Measurements from ENCODE around the gene LPP.

LPP gene

DNA sequence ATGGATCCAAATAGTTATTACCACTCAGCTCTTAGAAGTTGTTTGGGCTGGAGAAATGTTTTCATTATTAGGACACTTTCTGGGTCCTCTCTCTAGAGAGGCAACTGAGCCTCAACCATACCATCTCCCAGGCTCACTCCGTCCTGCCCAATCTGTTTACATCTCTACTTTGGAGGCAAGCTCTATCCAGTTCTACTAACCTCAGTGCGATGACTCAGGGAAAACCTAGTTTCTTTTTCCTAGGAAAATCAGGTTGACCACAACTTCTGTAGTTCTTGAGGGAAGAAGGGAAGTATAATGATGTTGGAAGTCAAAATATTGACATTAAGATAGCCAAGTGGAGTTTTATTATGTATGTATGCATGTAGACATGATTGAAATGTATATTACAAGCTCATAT is 40.4 kb downstream of the LPP start:
- H3K9ac ChIP-seq (ENCODE audit: low read length): no peak overlapping the region
- H2BK120ac ChIP-seq (ENCODE audit: low read depth, low read length): no peak overlapping the region
- no peak overlapping the region for H3K23ac ChIP-seq (ENCODE audit: low read length)
- H3K79me1 ChIP-seq (ENCODE audit: low read length): peaks cover 20% of the 10 kb centered on the region
- H3K27me3 ChIP-seq (ENCODE audit: insufficient read depth, low read length, poor library complexity): no peaks in the 10 kb centered on the region
- H3K4me1 ChIP-seq (ENCODE audit: control insufficient read depth, low read depth, low read length): peaks cover 11% of the 10 kb centered on the region
- no peaks in the 10 kb centered on the region for H3K36me3 ChIP-seq (ENCODE audit: control insufficient read depth, insufficient read depth, low read length)
- no peak overlapping the region for H2AK5ac ChIP-seq (ENCODE audit: low read length)
- no peak overlapping the region for H3K56ac ChIP-seq (ENCODE audit: low read length)
- no peak overlapping the region for H3K4me2 ChIP-seq (ENCODE audit: low read length)
- no peak overlapping the region for H2BK15ac ChIP-seq (replicated peaks; ENCODE audit: low read depth)
- H4K5ac ChIP-seq (ENCODE audit: low read length): no peak overlapping the region
- no peak for DNase-seq
- H4K8ac ChIP-seq (ENCODE audit: low read depth, low read length): no peak overlapping the region
- H3K79me2 ChIP-seq (ENCODE audit: control insufficient read depth, insufficient read depth, low read length): peaks cover 12% of the 10 kb centered on the region
- WGBS (ENCODE audit: extremely low coverage, insufficient coverage, low lambda C conversion rate): no CpG with 5 or more reads among the region's 2 CpGs
- no peak overlapping the region for H2BK5ac ChIP-seq (ENCODE audit: low read length)
- no peak overlapping the region for H3K4me3 ChIP-seq (ENCODE audit: low read length)
- no peak overlapping the region for H3K18ac ChIP-seq (ENCODE audit: low read length)
- no peak overlapping the region for H3K4ac ChIP-seq (ENCODE audit: low read depth, low read length)
- H3K27ac ChIP-seq (ENCODE audit: low read depth, low read length): no peak overlapping the region

DNA sequence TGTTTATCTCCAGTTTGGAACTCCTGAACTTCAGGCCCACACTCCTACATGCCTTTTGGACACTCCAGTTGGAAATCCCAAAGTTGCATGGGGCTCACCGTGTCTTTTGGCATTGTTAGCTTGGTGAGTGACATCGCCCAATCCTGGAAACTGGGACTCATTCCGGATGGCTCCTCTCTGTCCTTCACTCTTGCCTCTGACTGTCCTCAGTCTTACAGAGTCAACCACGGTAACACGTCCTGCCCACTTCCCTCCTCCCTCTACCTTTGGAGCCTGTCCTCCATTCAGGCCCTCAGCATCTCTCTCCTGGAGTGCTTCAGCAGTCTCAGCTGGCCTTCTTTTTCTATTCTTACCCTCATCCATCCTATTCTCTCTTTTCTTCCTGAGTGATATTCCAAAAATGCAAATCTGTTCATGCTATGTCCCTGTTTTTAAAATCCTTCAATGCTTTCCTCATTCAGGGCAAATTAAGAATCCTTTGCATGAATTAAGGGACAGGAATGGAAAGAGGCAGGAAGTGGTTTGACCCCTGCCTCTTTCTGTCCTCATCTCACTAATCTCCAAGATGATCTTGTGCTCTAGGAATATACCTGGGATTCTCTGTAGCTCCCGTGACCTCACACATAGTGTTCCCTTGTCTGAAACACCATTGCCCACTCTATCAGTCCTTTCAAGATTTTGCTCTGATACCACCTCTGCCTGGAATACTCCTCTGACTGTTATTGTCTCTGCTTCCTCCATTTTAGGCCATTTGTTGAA is 42.5 kb downstream of the LPP start:
- Histone ChIP-seq H3K4ac (ENCODE audit: low read depth, low read length) (no peak overlapping the region), H3K4me1 (ENCODE audit: control insufficient read depth, low read depth, low read length) (peaks cover 11% of the 10 kb centered on the region), H3K56ac (ENCODE audit: low read length) (no peak overlapping the region), H3K9ac (ENCODE audit: low read length) (no peak overlapping the region), H3K27me3 (ENCODE audit: insufficient read depth, low read length, poor library complexity) (no peaks in the 10 kb centered on the region), H2BK120ac (ENCODE audit: low read depth, low read length) (no peak overlapping the region), H3K27ac (ENCODE audit: low read depth, low read length) (no peak overlapping the region), H3K36me3 (ENCODE audit: control insufficient read depth, insufficient read depth, low read length) (no peaks in the 10 kb centered on the region), H3K4me3 (ENCODE audit: low read length) (no peak overlapping the region), H3K79me1 (ENCODE audit: low read length) (peaks cover 19% of the 10 kb centered on the region), H4K8ac (ENCODE audit: low read depth, low read length) (no peak overlapping the region), H3K79me2 (ENCODE audit: control insufficient read depth, insufficient read depth, low read length) (peaks cover 12% of the 10 kb centered on the region), H2AK5ac (ENCODE audit: low read length) (no peak overlapping the region), H2BK5ac (ENCODE audit: low read length) (no peak overlapping the region), H4K5ac (ENCODE audit: low read length) (no peak overlapping the region), H3K18ac (ENCODE audit: low read length) (no peak overlapping the region), H2BK15ac (replicated peaks; ENCODE audit: low read depth) (no peak overlapping the region), H3K4me2 (ENCODE audit: low read length) (no peak overlapping the region), H3K23ac (ENCODE audit: low read length) (no peak overlapping the region)
- no peak for DNase-seq
- WGBS (ENCODE audit: extremely low coverage, insufficient coverage, low lambda C conversion rate): no CpG with 5 or more reads among the region's 6 CpGs

DNA sequence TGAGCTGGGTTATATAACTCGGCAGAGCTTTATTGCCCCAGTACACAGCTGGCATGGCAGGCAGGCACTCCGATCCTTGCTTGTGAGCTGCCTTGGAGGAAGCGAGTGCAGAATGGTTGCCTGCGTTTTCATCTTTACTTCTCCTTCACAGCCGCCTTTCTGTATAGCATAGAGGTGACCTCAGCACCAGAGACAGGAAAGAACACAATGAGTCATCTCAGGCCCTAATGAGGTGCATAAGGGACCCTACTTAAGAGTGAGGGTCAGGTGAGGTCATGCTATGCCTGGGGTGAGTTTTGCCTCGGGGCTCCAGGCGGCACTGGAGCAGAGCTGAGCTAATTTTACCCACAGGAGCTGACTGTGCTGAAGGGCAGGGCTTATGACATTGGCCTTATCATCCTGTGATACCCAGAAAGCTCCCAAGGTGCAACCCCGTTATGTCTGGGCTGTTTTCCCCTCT is 43.5 kb downstream of the LPP start:
- Histone ChIP-seq H3K56ac (ENCODE audit: low read length) (no peak overlapping the region), H3K79me1 (ENCODE audit: low read length) (peaks cover 20% of the 10 kb centered on the region), H3K79me2 (ENCODE audit: control insufficient read depth, insufficient read depth, low read length) (peaks cover 10% of the 10 kb centered on the region), H4K5ac (ENCODE audit: low read length) (no peak overlapping the region), H2BK5ac (ENCODE audit: low read length) (no peak overlapping the region), H3K18ac (ENCODE audit: low read length) (no peak overlapping the region), H3K4me1 (ENCODE audit: control insufficient read depth, low read depth, low read length) (peaks cover 11% of the 10 kb centered on the region), H3K27me3 (ENCODE audit: insufficient read depth, low read length, poor library complexity) (no peaks in the 10 kb centered on the region), H3K9ac (ENCODE audit: low read length) (no peak overlapping the region), H4K8ac (ENCODE audit: low read depth, low read length) (no peak overlapping the region), H2AK5ac (ENCODE audit: low read length) (no peak overlapping the region), H2BK15ac (replicated peaks; ENCODE audit: low read depth) (no peak overlapping the region), H3K4me2 (ENCODE audit: low read length) (no peak overlapping the region), H3K27ac (ENCODE audit: low read depth, low read length) (no peak overlapping the region), H3K23ac (ENCODE audit: low read length) (no peak overlapping the region), H3K4me3 (ENCODE audit: low read length) (no peak overlapping the region), H3K4ac (ENCODE audit: low read depth, low read length) (no peak overlapping the region), H2BK120ac (ENCODE audit: low read depth, low read length) (no peak overlapping the region), H3K36me3 (ENCODE audit: control insufficient read depth, insufficient read depth, low read length) (no peaks in the 10 kb centered on the region)
- no CpG with 5 or more reads among the region's 8 CpGs for WGBS (ENCODE audit: extremely low coverage, insufficient coverage, low lambda C conversion rate)
- peak; percentile 95 for DNase-seq

DNA sequence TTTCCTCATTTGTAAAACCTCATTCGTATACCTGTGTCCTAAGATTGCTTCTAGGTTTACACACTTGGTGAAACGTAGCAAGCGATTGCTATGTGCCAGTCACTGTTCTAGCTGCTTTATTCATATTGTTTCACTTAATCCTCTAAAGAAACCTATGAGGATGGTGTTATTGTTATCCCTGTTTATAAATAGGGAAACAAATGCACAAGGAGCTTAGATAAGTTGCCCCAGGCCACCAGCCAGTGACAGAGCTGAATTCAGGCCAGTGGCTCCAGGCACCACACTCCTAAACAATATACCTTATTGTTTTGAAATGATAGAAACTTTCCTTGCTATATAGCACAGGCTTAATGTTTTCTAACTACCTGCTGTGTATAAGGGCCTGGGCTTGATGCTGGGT is 44.0 kb downstream of the LPP start:
- H3K79me1 ChIP-seq (ENCODE audit: low read length): peaks cover 20% of the 10 kb centered on the region
- no peak overlapping the region for H3K4ac ChIP-seq (ENCODE audit: low read depth, low read length)
- H3K18ac ChIP-seq (ENCODE audit: low read length): no peak overlapping the region
- no CpG with 5 or more reads among the region's 3 CpGs for WGBS (ENCODE audit: extremely low coverage, insufficient coverage, low lambda C conversion rate)
- no peak overlapping the region for H4K8ac ChIP-seq (ENCODE audit: low read depth, low read length)
- H3K27ac ChIP-seq (ENCODE audit: low read depth, low read length): no peak overlapping the region
- H3K4me3 ChIP-seq (ENCODE audit: low read length): no peak overlapping the region
- no peak overlapping the region for H3K23ac ChIP-seq (ENCODE audit: low read length)
- no peak overlapping the region for H2BK15ac ChIP-seq (replicated peaks; ENCODE audit: low read depth)
- peaks cover 13% of the 10 kb centered on the region for H3K79me2 ChIP-seq (ENCODE audit: control insufficient read depth, insufficient read depth, low read length)
- H3K4me1 ChIP-seq (ENCODE audit: control insufficient read depth, low read depth, low read length): peaks cover 11% of the 10 kb centered on the region
- H2BK120ac ChIP-seq (ENCODE audit: low read depth, low read length): no peak overlapping the region
- no peak overlapping the region for H3K4me2 ChIP-seq (ENCODE audit: low read length)
- H2AK5ac ChIP-seq (ENCODE audit: low read length): no peak overlapping the region
- no peak overlapping the region for H3K9ac ChIP-seq (ENCODE audit: low read length)
- no peaks in the 10 kb centered on the region for H3K36me3 ChIP-seq (ENCODE audit: control insufficient read depth, insufficient read depth, low read length)
- no peak overlapping the region for H3K56ac ChIP-seq (ENCODE audit: low read length)
- H2BK5ac ChIP-seq (ENCODE audit: low read length): no peak overlapping the region
- H4K5ac ChIP-seq (ENCODE audit: low read length): no peak overlapping the region
- H3K27me3 ChIP-seq (ENCODE audit: insufficient read depth, low read length, poor library complexity): no peaks in the 10 kb centered on the region
- no peak for DNase-seq

- WGBS (ENCODE audit: extremely low coverage, insufficient coverage, low lambda C conversion rate): no CpG with 5 or more reads among the region's 9 CpGs
Measured at GRCh38 chr3:188198760-188199327, 44.9 kb downstream of the LPP start.

More at GRCh38 chr3:188198760-188199327, 44.9 kb downstream of the LPP start:
- Histone ChIP-seq H3K79me1 (ENCODE audit: low read length) (peaks cover 21% of the 10 kb centered on the region), H3K9ac (ENCODE audit: low read length) (no peak overlapping the region), H3K79me2 (ENCODE audit: control insufficient read depth, insufficient read depth, low read length) (peaks cover 14% of the 10 kb centered on the region), H2BK15ac (replicated peaks; ENCODE audit: low read depth) (no peak overlapping the region), H3K4me1 (ENCODE audit: control insufficient read depth, low read depth, low read length) (peaks cover 11% of the 10 kb centered on the region), H2BK5ac (ENCODE audit: low read length) (no peak overlapping the region), H4K8ac (ENCODE audit: low read depth, low read length) (no peak overlapping the region), H3K23ac (ENCODE audit: low read length) (no peak overlapping the region), H3K4ac (ENCODE audit: low read depth, low read length) (no peak overlapping the region), H3K27me3 (ENCODE audit: insufficient read depth, low read length, poor library complexity) (no peaks in the 10 kb centered on the region), H2BK120ac (ENCODE audit: low read depth, low read length) (no peak overlapping the region), H3K18ac (ENCODE audit: low read length) (no peak overlapping the region), H3K4me2 (ENCODE audit: low read length) (no peak overlapping the region), H3K27ac (ENCODE audit: low read depth, low read length) (no peak overlapping the region), H4K5ac (ENCODE audit: low read length) (no peak overlapping the region), H3K4me3 (ENCODE audit: low read length) (no peak overlapping the region), H3K36me3 (ENCODE audit: control insufficient read depth, insufficient read depth, low read length) (no peaks in the 10 kb centered on the region), H3K56ac (ENCODE audit: low read length) (no peak overlapping the region), H2AK5ac (ENCODE audit: low read length) (no peak overlapping the region)
- DNase-seq: no peak
